K562 treated with DMSO at 1 percent for 48 hours (cell line): ENCODE data around the gene AIDA. TPM values are rescaled to one million over a fixed set of nuclear protein-coding genes. Genes with fewer than 3 reads are reported as not detected.

Experiments used
- total RNA-seq: library from RNA; unstranded; fragments of 300-600 nt; gene quantifications from 2 replicates; pipeline ENCODE4 v1.2.3, GENCODE V29; 2022; ENCODE audit warnings: low replicate concordance; ENCODE audit errors: extremely low read depth

AIDA gene
- 124 TPM in 1 of 2 replicates, not detected in the other for total RNA-seq

GRCh38 chr1:222712253-222713090 is at the start of gene AIDA, which contains the start of gene BROX:
TSS of gene AIDA (minus strand) at chr1:222712491. CDS start at chr1:222712317, 174 bp downstream.
TSS of gene BROX (plus strand) at chr1:222712564. CDS start at chr1:222715700, 3,136 bp downstream.

GRCh38 chr1:222736972-222737371 is 24.7 kb upstream of the AIDA start, which contains the start of gene FAM177B:
TSS of gene FAM177B (plus strand) at chr1:222737202. CDS start at chr1:222746546, 9,344 bp downstream.

Other genes with a start within 250 kb of the AIDA start
- not detected in 2 replicates for gene HHIPL2, start 164.4 kb downstream of the AIDA start, total RNA-seq
- not detected in 2 replicates for gene TAF1A, start 122.6 kb downstream of the AIDA start, total RNA-seq
- gene MIA3, start 94.4 kb downstream of the AIDA start, total RNA-seq: not detected in 2 replicates
- gene BROX, start 73 bp upstream of the AIDA start, total RNA-seq: not detected in 2 replicates
- not detected in 2 replicates for gene FAM177B, start 24.7 kb upstream of the AIDA start, total RNA-seq
- not detected in 2 replicates for gene DISP1, start 102.5 kb upstream of the AIDA start, total RNA-seq